GM18498 (cell line): ENCODE data around the gene HOXB7.

Experiments used
- ATAC-seq: cut with Tn5 transposase; IDR thresholded peaks from one replicate; pipeline ENCODE4 v1.9.1; 2021; ENCODE audit warnings: mild to moderate bottlenecking, moderate library complexity; ENCODE audit not compliant: unreplicated experiment

HOXB7 gene

GRCh38 chr17:48586355-48587258, 24.2 kb downstream of the HOXB7 start:
- no peak for ATAC-seq

- ATAC-seq = no peak
These were observed 26.5 kb downstream of the HOXB7 start for GRCh38 chr17:48584223-48584741.

GRCh38 chr17:48583708-48584222, 27.1 kb downstream of the HOXB7 start:
- ATAC-seq = no peak

GRCh38 chr17:48582750-48583069, 28.1 kb downstream of the HOXB7 start:
- ATAC-seq = no peak

GRCh38 chr17:48579760-48580554, 30.9 kb downstream of the HOXB7 start:
- ATAC-seq = no peak

- no peak for ATAC-seq
These were observed 31.4 kb downstream of the HOXB7 start for GRCh38 chr17:48579471-48579759.

GRCh38 chr17:48578616-48579470, 32.0 kb downstream of the HOXB7 start:
- peak; percentile 37 for ATAC-seq

GRCh38 chr17:48577946-48578615, 32.7 kb downstream of the HOXB7 start, which contains the start of gene HOXB4:
Gene HOXB4, minus strand, starts transcription at chr17:48578350. Its CDS starts 31 bp downstream, at chr17:48578319.
- ATAC-seq = peak; percentile 57

GRCh38 chr17:48577330-48577945, 33.4 kb downstream of the HOXB7 start:
- no peak for ATAC-seq

- ATAC-seq = no peak
These were observed 34.1 kb downstream of the HOXB7 start for GRCh38 chr17:48576479-48577309.

GRCh38 chr17:48575673-48576478, 34.9 kb downstream of the HOXB7 start:
- no peak for ATAC-seq

GRCh38 chr17:48575066-48575582, 35.7 kb downstream of the HOXB7 start:
- no peak for ATAC-seq

GRCh38 chr17:48574505-48575065, 36.2 kb downstream of the HOXB7 start:
- ATAC-seq = no peak

GRCh38 chr17:48571826-48572417, 38.9 kb downstream of the HOXB7 start:
- ATAC-seq = no peak

GRCh38 chr17:48571024-48571818, 39.6 kb downstream of the HOXB7 start:
- ATAC-seq = no peak

- no peak for ATAC-seq
These were observed 40.3 kb downstream of the HOXB7 start for GRCh38 chr17:48570325-48571023.
